NCI-H748 (cell line): ENCODE data around the gene TIMP3.

Experiments
- DNase-seq: peaks from one replicate; lab custom pipeline; 2025; ENCODE audit not compliant: unreplicated experiment; lab: John Stamatoyannopoulos, UW

The TIMP3 gene

GRCh38 chr22:32827049-32827602 is 25.6 kb downstream of the TIMP3 start:
- DNase-seq, result no peak

GRCh38 chr22:32828150-32828549 is 26.6 kb downstream of the TIMP3 start:
- no peak for DNase-seq

- no peak for DNase-seq
These were observed 27.1 kb downstream of the TIMP3 start for GRCh38 chr22:32828561-32828960.

GRCh38 chr22:32829451-32829851 is 27.9 kb downstream of the TIMP3 start:
- no peak for DNase-seq

GRCh38 chr22:32830473-32830872 is 29.0 kb downstream of the TIMP3 start:
- DNase-seq, result no peak

GRCh38 chr22:32830957-32831356 is 29.5 kb downstream of the TIMP3 start:
- DNase-seq, result no peak

GRCh38 chr22:32831584-32831983 is 30.1 kb downstream of the TIMP3 start:
- no peak for DNase-seq

- DNase-seq, result no peak
These were observed 30.7 kb downstream of the TIMP3 start for GRCh38 chr22:32832174-32832573.

- no peak for DNase-seq
These were observed 35.0 kb downstream of the TIMP3 start for GRCh38 chr22:32836280-32837123.

GRCh38 chr22:32837142-32837541 is 35.6 kb downstream of the TIMP3 start:
- DNase-seq, result no peak

- DNase-seq, result no peak
These were observed 36.3 kb downstream of the TIMP3 start for GRCh38 chr22:32837803-32838202.

GRCh38 chr22:32839831-32840584 is 38.5 kb downstream of the TIMP3 start:
- no peak for DNase-seq

GRCh38 chr22:32841175-32841574 is 39.7 kb downstream of the TIMP3 start:
- no peak for DNase-seq

- DNase-seq, result no peak
These were observed 41.0 kb downstream of the TIMP3 start for GRCh38 chr22:32842486-32842885.

- no peak for DNase-seq
These were observed 41.8 kb downstream of the TIMP3 start for GRCh38 chr22:32843300-32843699.

- no peak for DNase-seq
These were observed 42.7 kb downstream of the TIMP3 start for GRCh38 chr22:32844251-32844650.

- DNase-seq, result no peak
These were observed 45.4 kb downstream of the TIMP3 start for GRCh38 chr22:32846780-32847491.

GRCh38 chr22:32848226-32848625 is 46.7 kb downstream of the TIMP3 start:
- DNase-seq, result no peak

- no peak for DNase-seq
These were observed 48.0 kb downstream of the TIMP3 start for GRCh38 chr22:32849501-32849900.

GRCh38 chr22:32850157-32850556 is 48.7 kb downstream of the TIMP3 start:
- DNase-seq, result no peak
